IMR-90 (cell line): ENCODE measurements around the gene SPDYC. TPM values are rescaled to one million over a fixed set of nuclear protein-coding genes. Genes with fewer than 3 reads are reported as not detected.

Source experiments
- ATAC-seq: fragments of 200-7000 bp; cut with Tn5 transposase; 2 replicates; pipeline ENCODE4 v1.9.1; 2020; ENCODE audit warnings: low read depth, mild to moderate bottlenecking, moderate library complexity
- BruUV-seq: library from RNA; stranded (reverse); fragments of 400-500 nt; replicated peaks from 2 replicates; lab custom pipeline; 2021; lab: Mats Ljungman, UMichigan
- CTCF ChIA-PET: fragments of 300-600 bp; formaldehyde crosslinking; extraction: SDS; loops from one replicate; lab custom pipeline; 2021; ENCODE audit warnings: antibody characterized with exemption; lab: Yijun Ruan, JAX
- POLR2A ChIA-PET: fragments of 300-600 bp; sonication (Branson Sonifier 250); formaldehyde crosslinking; loops from one replicate; lab custom pipeline; 2022; ENCODE audit warnings: antibody characterized with exemption; ENCODE audit not compliant: unreplicated experiment; lab: Charles Lee
- DNase-seq: peaks from one replicate; pipeline ENCODE4 v3.0.0; 2013
- H2AFZ ChIP-seq: replicated peaks from 2 replicates; pipeline ENCODE3; 2013; ENCODE audit warnings: low read length, mild to moderate bottlenecking; ENCODE audit not compliant: poor library complexity
- H2AK5ac ChIP-seq: 2 replicates; pipeline ENCODE4 v1.6.1; 2013; ENCODE audit warnings: low read depth, low read length, inconsistent platforms
- H2AK9ac ChIP-seq: replicated peaks from 2 replicates; pipeline ENCODE3; 2013; ENCODE audit warnings: mild to moderate bottlenecking, low read depth, low read length, moderate library complexity; ENCODE audit not compliant: poor library complexity
- H2BK120ac ChIP-seq: 2 replicates; pipeline ENCODE4 v1.6.1; 2013; ENCODE audit warnings: low read depth, low read length, inconsistent platforms
- H2BK15ac ChIP-seq: 3 replicates; pipeline ENCODE4 v1.6.1; 2013; ENCODE audit warnings: low read depth, low read length, inconsistent platforms
- H2BK20ac ChIP-seq: 2 replicates; pipeline ENCODE4 v1.6.1; 2013; ENCODE audit warnings: low read depth, mild to moderate bottlenecking, inconsistent platforms, low read length, moderate library complexity
- H2BK5ac ChIP-seq: 2 replicates; pipeline ENCODE4 v1.6.1; 2013; ENCODE audit warnings: mild to moderate bottlenecking, low read depth, low read length, inconsistent platforms; ENCODE audit not compliant: poor library complexity, severe bottlenecking
- H3K14ac ChIP-seq: replicated peaks from 2 replicates; pipeline ENCODE4 v1.6.1; 2013; ENCODE audit warnings: low read depth, low read length, inconsistent platforms
- H3K18ac ChIP-seq: 2 replicates; pipeline ENCODE4 v1.6.1; 2013; ENCODE audit warnings: low read depth, low read length, control low read depth
- H3K23ac ChIP-seq: 2 replicates; pipeline ENCODE4 v1.6.1; 2013; ENCODE audit warnings: low read depth, low read length, inconsistent platforms
- H3K27ac ChIP-seq: 2 replicates; pipeline ENCODE4 v1.5.1; 2013; ENCODE audit warnings: mild to moderate bottlenecking, control low read depth, low read length; ENCODE audit not compliant: insufficient read depth
- H3K27me3 ChIP-seq: 2 replicates; pipeline ENCODE4 v1.6.1; 2013; ENCODE audit warnings: low read length; ENCODE audit not compliant: control insufficient read depth, insufficient read depth
- H3K36me3 ChIP-seq: 2 replicates; pipeline ENCODE4 v1.6.1; 2013; ENCODE audit warnings: low read length, mixed read lengths; ENCODE audit not compliant: control insufficient read depth, insufficient read depth
- H3K4ac ChIP-seq: 2 replicates; pipeline ENCODE4 v1.6.1; 2013; ENCODE audit warnings: low read depth, low read length, inconsistent platforms
- H3K4me1 ChIP-seq: 2 replicates; pipeline ENCODE4 v1.6.1; 2013; ENCODE audit warnings: low read length, mixed read lengths; ENCODE audit not compliant: control insufficient read depth, insufficient read depth
- H3K4me2 ChIP-seq: 2 replicates; pipeline ENCODE4 v1.6.1; 2013; ENCODE audit warnings: low read depth, mild to moderate bottlenecking, control low read depth, low read length, moderate library complexity
- H3K4me3 ChIP-seq: 2 replicates; pipeline ENCODE4 v1.5.1; 2013; ENCODE audit warnings: low read depth, mild to moderate bottlenecking, control low read depth, low read length, moderate library complexity; ENCODE audit not compliant: insufficient read depth
- H3K56ac ChIP-seq: 2 replicates; pipeline ENCODE4 v1.6.1; 2013; ENCODE audit warnings: low read length, inconsistent platforms; ENCODE audit not compliant: insufficient read depth; ENCODE audit errors: extremely low read depth
- H3K79me1 ChIP-seq, 2 experiments: 2 replicates each; pipeline ENCODE4 v1.6.1; 2013; ENCODE audit warnings: low read length in 2 of 2, inconsistent platforms in 1 of 2, low read depth in 1 of 2
- H3K9ac ChIP-seq: 2 replicates; pipeline ENCODE4 v1.6.1; 2013; ENCODE audit warnings: low read depth, low read length, control low read depth
- H3K9me1 ChIP-seq: 2 replicates; pipeline ENCODE4 v1.6.1; 2013; ENCODE audit warnings: low read length, inconsistent platforms; ENCODE audit not compliant: insufficient read depth
- H3K9me3 ChIP-seq: 2 replicates; pipeline ENCODE4 v1.6.1; 2013; ENCODE audit warnings: low read length; ENCODE audit not compliant: control insufficient read depth, insufficient read depth
- H4K20me1 ChIP-seq: 2 replicates; pipeline ENCODE4 v1.6.1; 2013; ENCODE audit warnings: low read length, inconsistent platforms; ENCODE audit not compliant: insufficient read depth
- H4K5ac ChIP-seq: 2 replicates; pipeline ENCODE4 v1.6.1; 2013; ENCODE audit warnings: mild to moderate bottlenecking, low read depth, low read length, control low read depth
- H4K8ac ChIP-seq, 2 experiments: 2 replicates each; pipeline ENCODE4 v1.6.1; 2013; ENCODE audit warnings: low read depth in 2 of 2, low read length in 2 of 2, control low read depth in 1 of 2, inconsistent platforms in 1 of 2
- H4K91ac ChIP-seq: 2 replicates; pipeline ENCODE4 v1.6.1; 2013; ENCODE audit warnings: low read depth, low read length, inconsistent platforms; ENCODE audit not compliant: insufficient read depth
- BHLHE40 ChIP-seq: fragments of 150-350 bp; IDR thresholded peaks from 2 replicates; pipeline ENCODE4 v1.6.1; 2016; ENCODE audit warnings: mild to moderate bottlenecking, low read depth, low read length
- CEBPB ChIP-seq: IDR thresholded peaks from 2 replicates; pipeline ENCODE4 v1.6.1; 2012; ENCODE audit warnings: low read depth, low read length, improper control_type of control experiment
- MAFK ChIP-seq: IDR thresholded peaks from 2 replicates; pipeline ENCODE4 v1.6.1; 2012; ENCODE audit warnings: low read depth, low read length, improper control_type of control experiment
- RAD21 ChIP-seq: IDR thresholded peaks from 2 replicates; pipeline ENCODE4 v1.6.1; 2012; ENCODE audit warnings: low read length, improper control_type of control experiment
- RCOR1 ChIP-seq: IDR thresholded peaks from 2 replicates; pipeline ENCODE4 v1.6.1; 2012; ENCODE audit warnings: mild to moderate bottlenecking, low read length, improper control_type of control experiment; ENCODE audit not compliant: insufficient replicate concordance
- WGBS, 2 experiments: methylation state at CpG; one replicate each; pipeline versions ENCODE4 v1.1.5 to v1.1.7; 2013; ENCODE audit warnings: missing lambda C conversion rate in 2 of 2; ENCODE audit not compliant: insufficient read length in 1 of 2; ENCODE audit errors: extremely low coverage in 2 of 2; 5-methylcytosine and 5-hydroxymethylcytosine counted together
- dilution Hi-C: fragments of 300-500 bp; cut with HindIII; formaldehyde crosslinking; loops from one replicate; pipeline ENCODE4 v1.14.3; 2018; ENCODE audit warnings: low sequenced_read_pairs; ENCODE audit not compliant: unreplicated experiment
- in situ Hi-C: fragments of 300-500 bp; cut with MboI; formaldehyde crosslinking; loops from 3 replicates; pipeline ENCODE4 v1.14.3; 2019; ENCODE audit warnings: low sequenced_read_pairs, inconsistent platforms, mixed read lengths
- intact Hi-C: fragments of 100-400 bp; cut with micrococcal nuclease; formaldehyde crosslinking; loops from 2 replicates; pipeline ENCODE4 v1.10.0; 2022
- polyA plus RNA-seq, 3 experiments: library from polyadenylated mRNA; depleted of rRNA; stranded (reverse); fragments of >200 nt; gene quantifications; 2 replicates each; pipeline ENCODE4 v1.2.3, GENCODE V29; 2012; ENCODE audit warnings: low replicate concordance in 1 of 3
- total RNA-seq: library from RNA; depleted of rRNA; stranded (reverse); fragments of >200 nt; gene quantifications from 2 replicates; pipeline ENCODE4 v1.2.3, GENCODE V29; 2012
- TF ChIP-seq, protein P1 (sequence below): fragments of 150-350 bp; IDR thresholded peaks from 2 replicates; pipeline ENCODE4 v1.6.1; 2017; ENCODE audit warnings: mild to moderate bottlenecking, antibody characterized with exemption, low read length, low read depth
- TF ChIP-seq, protein P2 (sequence below): conservative IDR thresholded peaks from 2 replicates; pipeline ENCODE4 v1.5.1; 2012; ENCODE audit warnings: mild to moderate bottlenecking, low read depth, low read length, improper control_type of control experiment

SPDYC gene
- total and polyA plus RNA-seq, 2 of the 4 experiments (the other 2 are of a cell fraction): not detected

DNA sequence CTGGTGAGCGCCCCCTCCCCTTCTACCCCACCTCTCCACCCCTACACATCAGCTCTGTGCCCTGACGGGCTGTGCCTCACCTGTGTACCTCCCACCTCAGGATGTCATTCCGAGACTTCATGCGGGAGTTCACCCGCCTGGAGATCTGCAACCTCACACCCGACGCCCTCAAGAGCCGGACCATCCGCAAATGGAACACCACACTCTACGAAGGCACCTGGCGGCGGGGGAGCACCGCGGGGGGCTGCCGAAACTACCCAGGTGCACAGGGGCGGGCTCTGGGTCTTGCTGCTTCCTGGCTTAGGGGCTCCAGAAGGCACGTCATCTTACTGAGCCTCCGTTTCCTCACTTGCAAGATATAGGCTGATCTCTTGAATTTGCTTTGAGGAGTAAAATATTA lies 18.5 kb downstream of the SPDYC start:
- no peak for TF ChIP-seq BHLHE40
- TF ChIP-seq, protein P1, sequence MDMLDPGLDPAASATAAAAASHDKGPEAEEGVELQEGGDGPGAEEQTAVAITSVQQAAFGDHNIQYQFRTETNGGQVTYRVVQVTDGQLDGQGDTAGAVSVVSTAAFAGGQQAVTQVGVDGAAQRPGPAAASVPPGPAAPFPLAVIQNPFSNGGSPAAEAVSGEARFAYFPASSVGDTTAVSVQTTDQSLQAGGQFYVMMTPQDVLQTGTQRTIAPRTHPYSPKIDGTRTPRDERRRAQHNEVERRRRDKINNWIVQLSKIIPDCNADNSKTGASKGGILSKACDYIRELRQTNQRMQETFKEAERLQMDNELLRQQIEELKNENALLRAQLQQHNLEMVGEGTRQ: no peak
- TF ChIP-seq RCOR1: no peak
- no peak for TF ChIP-seq CEBPB
- no peak for TF ChIP-seq MAFK
- TF ChIP-seq RAD21: no peak
- TF ChIP-seq, protein P2, sequence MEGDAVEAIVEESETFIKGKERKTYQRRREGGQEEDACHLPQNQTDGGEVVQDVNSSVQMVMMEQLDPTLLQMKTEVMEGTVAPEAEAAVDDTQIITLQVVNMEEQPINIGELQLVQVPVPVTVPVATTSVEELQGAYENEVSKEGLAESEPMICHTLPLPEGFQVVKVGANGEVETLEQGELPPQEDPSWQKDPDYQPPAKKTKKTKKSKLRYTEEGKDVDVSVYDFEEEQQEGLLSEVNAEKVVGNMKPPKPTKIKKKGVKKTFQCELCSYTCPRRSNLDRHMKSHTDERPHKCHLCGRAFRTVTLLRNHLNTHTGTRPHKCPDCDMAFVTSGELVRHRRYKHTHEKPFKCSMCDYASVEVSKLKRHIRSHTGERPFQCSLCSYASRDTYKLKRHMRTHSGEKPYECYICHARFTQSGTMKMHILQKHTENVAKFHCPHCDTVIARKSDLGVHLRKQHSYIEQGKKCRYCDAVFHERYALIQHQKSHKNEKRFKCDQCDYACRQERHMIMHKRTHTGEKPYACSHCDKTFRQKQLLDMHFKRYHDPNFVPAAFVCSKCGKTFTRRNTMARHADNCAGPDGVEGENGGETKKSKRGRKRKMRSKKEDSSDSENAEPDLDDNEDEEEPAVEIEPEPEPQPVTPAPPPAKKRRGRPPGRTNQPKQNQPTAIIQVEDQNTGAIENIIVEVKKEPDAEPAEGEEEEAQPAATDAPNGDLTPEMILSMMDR: no peak
- intact Hi-C loops: no loop called here
- dilution Hi-C loops: no loop called here

More for the DNA sequence above, 18.5 kb downstream of the SPDYC start:
- Histone ChIP-seq H2BK20ac (no peak overlapping the region), H3K4me3 (no peak overlapping the region), H4K8ac (no peak overlapping the region), H2AK5ac (no peak overlapping the region), H3K18ac (no peak overlapping the region), H3K4me1 (no peaks in the 10 kb centered on the region; the same call in 1 of the 2 replicates), H4K20me1 (peaks cover 9% of the 10 kb centered on the region), H3K79me1 (peaks cover 22 to 52% of the 10 kb centered on the region in 2 experiments), H3K23ac (no peak overlapping the region), H2BK120ac (no peak overlapping the region), H3K4ac (no peak overlapping the region), H3K27ac (no peak overlapping the region), H2BK15ac (no peak overlapping the region), H3K9me3 (no peaks in the 10 kb centered on the region), H3K14ac (no peak overlapping the region), H3K27me3 (no peaks in the 10 kb centered on the region), H3K56ac (no peak overlapping the region), H3K4me2 (no peak overlapping the region), H4K91ac (no peak overlapping the region), H4K5ac (no peak overlapping the region), H3K36me3 (peaks cover 64% of the 10 kb centered on the region), H2AK9ac (no peak overlapping the region), H2BK5ac (no peak overlapping the region), H3K9me1 (no peaks in the 10 kb centered on the region), H2AFZ (no peak overlapping the region), H3K9ac (no peak overlapping the region)
- CTCF ChIA-PET: no interaction called here
- BruUV-seq: no TSS peak
- POLR2A ChIA-PET: no interaction called here
- in situ Hi-C loops: no loop called here
- DNase-seq: no peak
- WGBS, 2 experiments: 100% methylated on average over 9 of the region's 18 CpGs; no CpG with 5 or more reads in 1 of the 2 experiments
- ATAC-seq: no peak
